Left lung (tissue), 10 donors: Measurements from ENCODE around the gene RPS14. TPM values are rescaled to one million over a fixed set of nuclear protein-coding genes. Genes with fewer than 3 reads are reported as not detected.

Source experiments
- ATAC-seq: fragments of 200-7000 bp; cut with Tn5 transposase; one replicate; pipeline ENCODE4 v1.9.1; 2020; ENCODE audit warnings: moderate library complexity
- DNase-seq, 4 donors: peaks; one replicate each; pipeline ENCODE4 v3.0.0-alpha.2; 2013 to 2020
- H3K27ac ChIP-seq, 2 donors: fragments of 200-600 bp; sonication (generic) in 1 of 2; one replicate each; pipeline versions ENCODE4 v1.5.0 to v1.8.0; 2020 to 2021
- H3K27me3 ChIP-seq, 2 donors: fragments of 200-600 bp; sonication (generic) in 1 of 2; one replicate each; pipeline versions ENCODE4 v1.5.0 to v1.8.0; 2020 to 2021
- H3K36me3 ChIP-seq, 2 donors: fragments of 200-600 bp; sonication (generic) in 1 of 2; one replicate each; pipeline versions ENCODE4 v1.5.0 to v1.8.0; 2020 to 2021
- H3K4me1 ChIP-seq, 2 donors: fragments of 200-600 bp; one replicate each; pipeline ENCODE4 v1.8.0; 2021
- H3K4me3 ChIP-seq, 2 donors: fragments of 200-600 bp; sonication (generic) in 1 of 2; one replicate each; pipeline versions ENCODE4 v1.5.0 to v1.8.0; 2020 to 2021; ENCODE audit warnings: mild to moderate bottlenecking in 1 of 2
- H3K9me3 ChIP-seq, 2 donors: fragments of 200-600 bp; sonication (generic) in 1 of 2; one replicate each; pipeline versions ENCODE4 v1.5.0 to v1.8.0; 2020 to 2021
- CTCF ChIP-seq, 2 donors: fragments of 200-600 bp; sonication (generic) in 1 of 2; IDR thresholded peaks; one replicate each; pipeline versions ENCODE4 v1.5.0 to v1.8.0; 2021; ENCODE audit warnings: antibody characterized with exemption in 2 of 2
- intact Hi-C, 2 donors: fragments of 100-400 bp; cut with DNase I; formaldehyde crosslinking; loops; one replicate each; pipeline versions ENCODE4 v1.11.2 to v1.14.2; 2022
- polyA plus RNA-seq, 6 donors: library from polyadenylated mRNA; unstranded; fragments of 120-200 nt; gene quantifications; one replicate each; pipeline ENCODE4 v1.2.1, GENCODE V29; 2013; ENCODE audit not compliant: insufficient read length in 6 of 6
- total RNA-seq, 2 donors: library from RNA; stranded (reverse); fragmentation: NEBNext Ultra II Directional; extraction: Animal tissue kit (Norgen Biotek cat#: 25700); gene quantifications; one replicate each; pipeline ENCODE4 v1.2.1, GENCODE V29; 2021
- donor health status: DM: no; HTN: yes; CAD: no.
- donor health status: DM: no; HTN: no; CAD: no.

The RPS14 gene
- total and polyA plus RNA-seq, 8 donors, result 1,428 to 2,778 (median 2,416) TPM

- H3K36me3 ChIP-seq, result peaks cover 0 to 100% of the 10 kb centered on the region in 2 donors
Observed at GRCh38 chr5:150400316-150401075, 49.0 kb downstream of the RPS14 start.

GRCh38 chr5:150399524-150400211 is 49.9 kb downstream of the RPS14 start:
- TF ChIP-seq CTCF (IDR thresholded peaks at IDR 0.05), result no peak
- intact Hi-C loops, result no loop called here
- ATAC-seq (no peak), DNase-seq (no peak)
- no peaks in the 10 kb centered on the region for H3K27me3 ChIP-seq
- no peak overlapping the region for H3K27ac ChIP-seq
- peaks cover 0 to 100% of the 10 kb centered on the region in 2 donors for H3K36me3 ChIP-seq
- H3K4me3 ChIP-seq, result no peak overlapping the region
- H3K9me3 ChIP-seq, result no peaks in the 10 kb centered on the region
- no peaks in the 10 kb centered on the region for H3K4me1 ChIP-seq

More at GRCh38 chr5:150400316-150401075, 49.0 kb downstream of the RPS14 start:
- H3K9me3 ChIP-seq, result no peaks in the 10 kb centered on the region
- no peaks in the 10 kb centered on the region for H3K27me3 ChIP-seq
- intact Hi-C loops, result no loop called here
- no peak for DNase-seq
- no peak for ATAC-seq
- no peak overlapping the region for H3K4me3 ChIP-seq
- TF ChIP-seq CTCF (IDR thresholded peaks at IDR 0.05), result no peak
- no peaks in the 10 kb centered on the region for H3K4me1 ChIP-seq
- H3K27ac ChIP-seq, result no peak overlapping the region

- no peaks in the 10 kb centered on the region for H3K27me3 ChIP-seq
Observed at GRCh38 chr5:150398722-150399523, 50.6 kb downstream of the RPS14 start.

GRCh38 chr5:150397782-150398721 is 51.5 kb downstream of the RPS14 start:
- peaks cover 0 to 100% of the 10 kb centered on the region in 2 donors for H3K36me3 ChIP-seq
- no peaks in the 10 kb centered on the region for H3K9me3 ChIP-seq
- TF ChIP-seq CTCF (IDR thresholded peaks at IDR 0.05), result no peak
- no peak for ATAC-seq
- intact Hi-C loops, result no loop called here
- H3K27ac ChIP-seq, result no peak overlapping the region
- no peak overlapping the region for H3K4me3 ChIP-seq
- no peak for DNase-seq
- H3K4me1 ChIP-seq, result no peaks in the 10 kb centered on the region
- no peaks in the 10 kb centered on the region for H3K27me3 ChIP-seq

More at GRCh38 chr5:150398722-150399523, 50.6 kb downstream of the RPS14 start:
- no peaks in the 10 kb centered on the region for H3K9me3 ChIP-seq
- peak in 1 of 2 donors; percentile 36 for TF ChIP-seq CTCF (IDR thresholded peaks at IDR 0.05)
- no peaks in the 10 kb centered on the region for H3K4me1 ChIP-seq
- ATAC-seq, result no peak
- H3K4me3 ChIP-seq, result no peak overlapping the region
- peaks cover 0 to 100% of the 10 kb centered on the region in 2 donors for H3K36me3 ChIP-seq
- DNase-seq, result no peak
- no peak overlapping the region for H3K27ac ChIP-seq
- intact Hi-C loops, result no loop called here
